Testis (tissue), 2 donors: Measurements from ENCODE around the gene MBNL2.

ENCODE experiments used
- CTCF ChIP-seq, 3 experiments: fragments of 450-650 bp in 2 of 3; fragments of 200-600 bp in 1 of 3; sonication (generic) in 1 of 3; IDR thresholded peaks; one replicate each; pipeline ENCODE4 v1.5.1; 2016 to 2019; ENCODE audit warnings: antibody characterized with exemption in 3 of 3, mild to moderate bottlenecking in 2 of 3, moderate library complexity in 1 of 3
- POLR2A ChIP-seq: fragments of 450-650 bp; IDR thresholded peaks from one replicate; pipeline ENCODE4 v1.6.1; 2017; ENCODE audit warnings: antibody characterized with exemption, mild to moderate bottlenecking, moderate library complexity

DNA sequence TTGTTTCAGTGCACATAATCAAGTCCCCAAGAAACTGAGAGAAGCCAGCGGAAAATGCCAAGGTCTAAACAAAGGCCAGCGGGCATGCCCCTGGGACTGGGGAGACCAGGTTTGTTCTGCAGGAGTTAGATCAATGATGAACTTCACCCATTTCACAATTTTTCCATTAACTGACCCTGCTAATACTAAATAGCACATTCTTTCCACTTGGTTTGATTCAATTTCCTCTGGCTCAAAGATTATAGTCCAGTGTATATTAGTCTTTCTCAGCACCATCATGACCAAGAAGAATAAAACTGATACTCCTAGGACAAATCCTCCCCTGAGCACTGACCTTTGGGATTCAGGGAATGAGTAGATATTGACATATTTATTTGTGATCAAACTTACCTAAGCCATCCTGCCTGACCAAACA, 66.4 kb downstream of the MBNL2 start:
- TF ChIP-seq CTCF (IDR thresholded peaks at IDR 0.05) (no peak), POLR2A (no peak)
